ENCODE data around the gene EDC4. TPM values are rescaled to one million over a fixed set of nuclear protein-coding genes. Genes with fewer than 3 reads are reported as not detected.
A peak's percentile ranks its signal among the peaks of the same experiment; 100 is the strongest.

EDC4 gene
- total and polyA plus RNA-seq, 2 of the 13 experiments (the other 11 are each of a cell fraction or from before 2014, with no cell fraction given) = 51.4 to 59.1 TPM

- TF ChIP-seq ETV5 (CRISPR knock-in tag; IDR thresholded peaks at IDR 0.05; ENCODE audit: borderline replicate concordance) = no peak
- TF ChIP-seq CTCF (CRISPR knock-in tag; IDR thresholded peaks at IDR 0.05) = no peak
- no peak for TF ChIP-seq ZNF619 (CRISPR knock-in tag; IDR thresholded peaks at IDR 0.05)
- TF ChIP-seq NFE2L1 (CRISPR knock-in tag; IDR thresholded peaks at IDR 0.05; ENCODE audit: borderline replicate concordance) = no peak
- no peak for TF ChIP-seq IRF2 (CRISPR knock-in tag; IDR thresholded peaks at IDR 0.05)
- TF ChIP-seq ZNF549 (CRISPR knock-in tag; IDR thresholded peaks at IDR 0.05) = no peak
- TF ChIP-seq LBX2 (CRISPR knock-in tag; IDR thresholded peaks at IDR 0.05; ENCODE audit: borderline replicate concordance) = no peak
- TF ChIP-seq ARNTL (CRISPR knock-in tag; IDR thresholded peaks at IDR 0.05) = no peak
- no peak for TF ChIP-seq FOXK2 (IDR thresholded peaks at IDR 0.05)
- TF ChIP-seq ZNF800 (CRISPR knock-in tag; IDR thresholded peaks at IDR 0.05) = no peak
- no peak for TF ChIP-seq PRDM4 (CRISPR knock-in tag; IDR thresholded peaks at IDR 0.05; ENCODE audit: borderline replicate concordance)
- TF ChIP-seq HMG20B (CRISPR knock-in tag; conservative IDR thresholded peaks at IDR 0.05) = 0 out of 2 replicates have a peak, but pooled peaks have one; percentile 18
- no peak for TF ChIP-seq ZBTB7A (CRISPR knock-in tag; IDR thresholded peaks at IDR 0.05)
- no peak for TF ChIP-seq ARID5B (CRISPR knock-in tag; IDR thresholded peaks at IDR 0.05)
- TF ChIP-seq NFIB (CRISPR knock-in tag; IDR thresholded peaks at IDR 0.05; ENCODE audit: borderline replicate concordance) = 0 out of 2 replicates have a peak, but pooled peaks have one; percentile 53
- no peak for TF ChIP-seq ZNF333 (CRISPR knock-in tag; IDR thresholded peaks at IDR 0.05; ENCODE audit: borderline replicate concordance)
- TF ChIP-seq THAP11 (CRISPR knock-in tag; IDR thresholded peaks at IDR 0.05) = no peak
These were observed 851 bp downstream of the EDC4 start (continued) for GRCh38 chr16:67873435-67874370.
